Right ventricle myocardium inferior (tissue), 1 donor: Measurements from ENCODE around the gene WASF1. TPM values are rescaled to one million over a fixed set of nuclear protein-coding genes. Genes with fewer than 3 reads are reported as not detected.

Experiments used
- ATAC-seq: fragments of 200-7000 bp; cut with Tn5 transposase; one replicate; pipeline ENCODE4 v1.9.1; 2020; ENCODE audit warnings: mild to moderate bottlenecking, moderate library complexity
- DNase-seq: peaks from one replicate; pipeline ENCODE4 v3.0.0; 2021; ENCODE audit errors: missing footprints
- intact Hi-C: fragments of 100-400 bp; cut with DNase I; formaldehyde crosslinking; loops from one replicate; pipeline ENCODE4 v1.11.0; 2022
- total RNA-seq: library from RNA; stranded (reverse); fragmentation: NEBNext Ultra II Directional; extraction: Animal tissue kit (Norgen Biotek cat#: 25700); gene quantifications from one replicate; pipeline ENCODE4 v1.2.1, GENCODE V29; 2021
- donor health status: DM: no; HTN: yes; CAD: no; lungs with severe emphysema.

WASF1 gene
- total RNA-seq, 1 donor from 2014 or later, result 1.8 TPM

- intact Hi-C loops, result loop anchor here (5.0 kb wide), 1 partner anchor 526 kb away; no protein-coding TSS in a partner anchor
- ATAC-seq (peak; percentile 31), DNase-seq (no peak)
Measured at GRCh38 chr6:110053395-110054240, 125.9 kb downstream of the WASF1 start.

DNA sequence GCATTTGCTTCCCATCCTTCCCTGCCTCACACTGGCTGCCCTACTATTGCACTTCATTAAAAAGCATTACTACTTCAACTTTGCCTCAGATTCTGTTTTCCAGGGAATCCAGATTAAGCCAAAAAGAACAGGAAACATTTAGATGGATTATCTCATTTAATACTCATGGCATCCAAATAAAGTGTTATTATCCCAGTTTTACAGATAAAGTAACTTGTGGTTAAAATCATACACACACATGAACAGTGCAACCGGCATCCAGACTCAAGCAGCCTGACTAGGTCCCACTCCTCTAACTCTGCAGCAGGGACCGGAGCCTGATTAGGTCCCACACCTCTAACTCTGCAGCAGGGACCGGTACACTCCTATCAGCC, 129.0 kb downstream of the WASF1 start:
- ATAC-seq (no peak), DNase-seq (no peak)
- intact Hi-C loops, result loop anchor here (5.0 kb wide), 1 partner anchor 523 kb away; no protein-coding TSS in a partner anchor

Other genes with a start within 250 kb of the WASF1 start
- gene GPR6, start 201.4 kb downstream of the WASF1 start, total RNA-seq, result not detected
- gene CDC40, start 757 bp upstream of the WASF1 start, total RNA-seq, result 15.7 TPM
- 1.1 TPM for gene METTL24, start 178.7 kb upstream of the WASF1 start, total RNA-seq
- gene DDO, start 235.9 kb upstream of the WASF1 start, total RNA-seq, result 29.7 TPM